Measurements from ENCODE around the gene GBP3.
"Not testable (repeated sequence)": the region's sequence is repeated elsewhere in the genome, so short reads cannot be mapped to it uniquely, and the experiment has no call there.

GBP3 gene

DNA sequence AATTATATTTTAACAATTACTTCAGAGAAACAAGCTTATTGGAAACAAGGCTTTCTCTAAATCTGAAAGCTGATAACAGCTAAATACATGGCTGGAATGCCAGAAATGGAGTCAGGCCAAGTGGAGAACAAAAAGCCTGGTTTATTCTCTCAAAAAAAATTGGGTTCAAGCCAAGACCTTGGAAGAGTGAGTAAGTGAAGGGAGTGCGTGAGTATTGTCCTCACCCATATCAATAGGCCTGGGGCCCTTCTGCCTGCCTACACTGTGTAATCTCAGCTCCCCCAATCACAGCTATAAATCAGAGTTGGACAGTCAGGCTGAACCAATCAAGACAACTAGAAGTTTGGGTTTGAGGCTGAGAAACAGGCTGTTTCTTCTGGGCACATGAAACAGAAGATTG is 37.6 kb downstream of the GBP3 start:
- H3K27ac ChIP-seq, result peak overlapping the region in 3 of 11 experiments; percentile 0 to 41 (median 12); a peak in 2 of 22 replicates
- H3K4me3 ChIP-seq, result no peak overlapping the region
- no peaks in the 10 kb centered on the region for H3K27me3 ChIP-seq
- H3K9ac ChIP-seq, result peak overlapping the region in 1 of 11 experiments; percentile 20; a peak in 1 of 22 replicates
- no peak for TF ChIP-seq Cebpa-rat (IDR thresholded peaks at IDR 0.05)
- H4K20me1 ChIP-seq, result peaks cover 5 to 81% (median 36%) of the 10 kb centered on the region in 11 experiments; a peak in 18 of 22 replicates
- 0 out of 22 replicates have a peak overlapping the region, but pooled peaks of 1 of the 11 experiments have one; percentile 71 for H3K4me2 ChIP-seq
- H3K9me3 ChIP-seq (replicated peaks in 1 of 11), result 0 out of 22 replicates have a peak, but pooled peaks cover 0 to 4% (median 0%) of the 10 kb centered on the region in 11 experiments
- peaks cover 35 to 96% (median 71%) of the 10 kb centered on the region in 11 experiments for H3K36me3 ChIP-seq
- peaks cover 9 to 60% (median 14%) of the 10 kb centered on the region in 10 experiments for H3K4me1 ChIP-seq

GRCh38 chr1:88984569-88984968 is 38.1 kb downstream of the GBP3 start:
- Histone ChIP-seq H3K9ac (no peak overlapping the region), H3K4me1 (peaks cover 5 to 60% (median 10%) of the 10 kb centered on the region in 10 experiments), H3K4me2 (peak overlapping the region in 8 of 11 experiments; percentile 20 to 71 (median 48); a peak in 10 of 22 replicates), H3K9me3 (replicated peaks in 1 of 11) (0 out of 22 replicates have a peak, but pooled peaks cover 0 to 4% (median 0%) of the 10 kb centered on the region in 11 experiments), H3K4me3 (no peak overlapping the region), H3K27me3 (no peaks in the 10 kb centered on the region), H3K36me3 (peaks cover 40 to 97% (median 75%) of the 10 kb centered on the region in 11 experiments), H4K20me1 (peaks cover 9 to 81% (median 38%) of the 10 kb centered on the region in 11 experiments; a peak in 18 of 22 replicates), H3K27ac (peak overlapping the region in 5 of 11 experiments; percentile 0 to 41 (median 11); a peak in 5 of 22 replicates)
- no peak for TF ChIP-seq Cebpa-rat (IDR thresholded peaks at IDR 0.05)

DNA sequence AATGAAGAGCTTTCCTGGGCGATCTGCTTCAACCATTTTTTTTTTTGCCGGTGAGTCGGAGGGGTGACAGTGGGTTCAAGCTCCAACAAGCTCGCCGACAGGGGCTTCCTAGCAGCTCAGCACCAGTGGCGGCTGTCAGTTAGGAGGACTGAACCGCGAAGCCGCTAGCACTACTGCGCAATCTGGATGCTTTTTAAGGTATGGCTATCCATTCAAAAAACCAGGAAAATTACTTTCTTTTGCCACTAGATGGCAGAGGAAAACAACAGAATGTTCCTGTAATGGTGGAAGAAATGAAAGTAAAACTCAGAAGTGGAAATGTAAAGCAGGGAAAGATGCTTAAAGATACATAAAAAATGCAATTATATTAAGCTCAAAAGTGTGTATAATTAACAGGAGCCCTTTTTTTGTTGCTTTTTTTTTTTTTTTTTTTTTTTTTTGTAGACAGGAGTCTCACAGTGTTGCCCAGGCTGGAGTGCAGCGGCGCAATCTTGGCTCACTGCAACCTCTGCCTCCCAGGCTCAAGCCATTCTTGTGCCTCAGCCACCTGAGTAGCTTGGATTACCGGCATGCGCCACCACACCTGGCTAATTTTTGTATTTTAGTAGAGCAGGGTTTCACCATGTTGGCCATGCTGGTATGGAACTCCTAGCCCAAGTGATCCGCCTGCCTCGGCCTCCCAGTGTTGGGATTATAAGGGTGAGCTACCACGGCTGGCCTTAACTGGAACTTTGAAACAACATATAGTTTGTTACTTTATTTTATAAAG is 38.7 kb downstream of the GBP3 start:
- Histone ChIP-seq H4K20me1 (peaks cover 12 to 84% (median 43%) of the 10 kb centered on the region in 11 experiments; a peak in 19 of 22 replicates), H3K27ac (peak overlapping the region in 4 of 11 experiments; percentile 8 to 41 (median 12); a peak in 6 of 22 replicates), H3K36me3 (peaks cover 43 to 97% (median 72%) of the 10 kb centered on the region in 11 experiments), H3K4me1 (peaks cover 0 to 58% (median 6%) of the 10 kb centered on the region in 10 experiments; a peak in 10 of 20 replicates), H3K9ac (no peak overlapping the region), H3K4me2 (peak overlapping the region; percentile 15 to 71 (median 34); a peak in 12 of 22 replicates), H3K9me3 (replicated peaks in 1 of 11) (0 out of 22 replicates have a peak, but pooled peaks cover 0 to 4% (median 0%) of the 10 kb centered on the region in 11 experiments), H3K27me3 (no peaks in the 10 kb centered on the region), H3K4me3 (no peak overlapping the region; a peak in 1 of 20 replicates)
- TF ChIP-seq Cebpa-rat (IDR thresholded peaks at IDR 0.05), result no peak

- Histone ChIP-seq H3K9ac (no peak overlapping the region), H3K27me3 (no peaks in the 10 kb centered on the region), H3K9me3 (replicated peaks in 1 of 11) (0 out of 22 replicates have a peak, but pooled peaks cover 0 to 4% (median 0%) of the 10 kb centered on the region in 11 experiments), H3K4me3 (no peak overlapping the region), H3K27ac (no peak overlapping the region), H4K20me1 (peaks cover 12 to 84% (median 51%) of the 10 kb centered on the region in 11 experiments; a peak in 19 of 22 replicates), H3K4me1 (peaks cover 0 to 55% (median 6%) of the 10 kb centered on the region in 10 experiments; a peak in 10 of 20 replicates), H3K4me2 (peak overlapping the region in 2 of 11 experiments; percentile 2 to 16; a peak in 2 of 22 replicates), H3K36me3 (peaks cover 41 to 88% (median 67%) of the 10 kb centered on the region in 11 experiments)
- TF ChIP-seq Cebpa-rat (IDR thresholded peaks at IDR 0.05), result no peak
Measured at GRCh38 chr1:88982055-88982454, 40.6 kb downstream of the GBP3 start.

DNA sequence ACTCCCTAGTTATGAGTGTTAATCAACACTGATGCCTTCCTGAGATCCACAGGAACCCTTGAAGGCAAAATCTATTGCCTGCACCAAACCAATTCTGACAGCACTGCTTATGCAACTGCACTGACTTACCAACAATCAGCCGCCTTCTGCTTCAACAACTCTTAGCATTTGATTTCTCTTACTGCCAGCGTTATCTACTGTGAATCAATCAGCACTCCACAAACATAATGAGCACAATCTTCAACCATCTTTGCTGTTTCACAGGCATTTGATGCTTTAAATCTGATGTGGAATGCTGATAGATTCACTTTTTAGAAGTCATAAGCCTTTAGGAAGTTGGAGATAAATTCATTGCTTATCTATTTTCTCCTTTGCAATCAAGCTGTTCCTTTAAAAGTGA is 41.2 kb downstream of the GBP3 start:
- Histone ChIP-seq H4K20me1 (peaks cover 12 to 82% (median 54%) of the 10 kb centered on the region in 11 experiments; a peak in 19 of 22 replicates), H3K4me1 (peaks cover 0 to 55% (median 6%) of the 10 kb centered on the region in 10 experiments; a peak in 10 of 20 replicates)

GRCh38 chr1:88980870-88981269 is 41.8 kb downstream of the GBP3 start:
- Histone ChIP-seq H3K9me3 (replicated peaks in 1 of 11) (0 out of 22 replicates have a peak, but pooled peaks cover 0 to 4% (median 0%) of the 10 kb centered on the region in 11 experiments), H3K27me3 (no peaks in the 10 kb centered on the region), H3K4me3 (no peak overlapping the region), H4K20me1 (peaks cover 16 to 84% (median 58%) of the 10 kb centered on the region in 11 experiments; a peak in 20 of 22 replicates), H3K4me1 (peaks cover 0 to 53% (median 6%) of the 10 kb centered on the region in 10 experiments; a peak in 11 of 20 replicates), H3K4me2 (peak overlapping the region in 3 of 11 experiments; percentile 16 to 50 (median 23); a peak in 4 of 22 replicates), H3K36me3 (peaks cover 32 to 77% (median 60%) of the 10 kb centered on the region in 11 experiments), H3K27ac (no peak overlapping the region), H3K9ac (no peak overlapping the region)
- no peak for TF ChIP-seq Cebpa-rat (IDR thresholded peaks at IDR 0.05)

More for the DNA sequence above, 41.2 kb downstream of the GBP3 start:
- not testable (repeated sequence) for H3K4me3 ChIP-seq; H3K9me3 ChIP-seq (replicated peaks in 1 of 11); H3K9ac ChIP-seq; H3K27ac ChIP-seq; H3K27me3 ChIP-seq
- Histone ChIP-seq H3K36me3 (peaks cover 36 to 83% (median 64%) of the 10 kb centered on the region in 11 experiments), H3K4me2 (peak overlapping the region in 4 of 11 experiments; percentile 2 to 50 (median 20); a peak in 6 of 22 replicates)

DNA sequence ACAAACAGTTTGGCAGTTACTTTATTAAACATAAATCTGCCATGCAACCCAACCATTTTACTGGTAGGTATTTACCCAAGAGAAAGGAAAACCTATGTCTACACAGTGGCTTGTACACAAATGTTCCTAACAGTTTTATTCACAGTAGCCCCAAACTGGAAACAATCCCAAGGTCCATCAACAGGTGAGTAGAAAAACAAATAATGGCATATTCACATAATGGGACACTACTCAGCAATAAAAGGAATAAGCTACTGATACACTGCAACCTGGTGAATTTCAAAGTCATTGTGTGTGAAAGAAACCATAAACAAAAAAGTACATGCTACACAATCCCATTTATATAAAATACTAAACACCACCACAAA is 42.9 kb downstream of the GBP3 start:
- no peak overlapping the region for H3K27ac ChIP-seq
- peak overlapping the region in 4 of 11 experiments; percentile 15 to 33 (median 23); a peak in 5 of 22 replicates for H3K4me2 ChIP-seq
- H3K9ac ChIP-seq, result no peak overlapping the region
- H4K20me1 ChIP-seq, result peaks cover 20 to 80% (median 63%) of the 10 kb centered on the region in 11 experiments; a peak in 20 of 22 replicates
- no peak overlapping the region for H3K4me3 ChIP-seq
- H3K9me3 ChIP-seq (replicated peaks in 1 of 11), result peaks cover 0 to 9% (median 2%) of the 10 kb centered on the region in 11 experiments; a peak in 11 of 22 replicates
- no peak for TF ChIP-seq Cebpa-rat (IDR thresholded peaks at IDR 0.05)
- H3K27me3 ChIP-seq, result no peaks in the 10 kb centered on the region
- peaks cover 34 to 65% (median 51%) of the 10 kb centered on the region in 11 experiments for H3K36me3 ChIP-seq
- peaks cover 4 to 44% (median 15%) of the 10 kb centered on the region in 10 experiments; a peak in 17 of 20 replicates for H3K4me1 ChIP-seq

- Histone ChIP-seq H3K9ac (no peak overlapping the region), H4K20me1 (peaks cover 20 to 79% (median 62%) of the 10 kb centered on the region in 11 experiments; a peak in 20 of 22 replicates), H3K4me3 (no peak overlapping the region), H3K27ac (no peak overlapping the region), H3K27me3 (no peaks in the 10 kb centered on the region), H3K4me2 (peak overlapping the region in 4 of 11 experiments; percentile 15 to 33 (median 23); a peak in 5 of 22 replicates), H3K36me3 (peaks cover 36 to 60% (median 51%) of the 10 kb centered on the region in 11 experiments), H3K4me1 (peaks cover 3 to 38% (median 12%) of the 10 kb centered on the region in 10 experiments; a peak in 17 of 20 replicates), H3K9me3 (replicated peaks in 1 of 11) (peaks cover 0 to 12% (median 5%) of the 10 kb centered on the region in 11 experiments; a peak in 11 of 22 replicates)
- no peak for TF ChIP-seq Cebpa-rat (IDR thresholded peaks at IDR 0.05)
Measured at GRCh38 chr1:88979054-88979748, 43.5 kb downstream of the GBP3 start.

Measured in BLaER1 treated with 17β-estradiol and CSF1 and Interleukin-3, amounts not matched to agents 10 nM and 100 nM (cell line).